ENCODE measurements around the gene IRF5.

GRCh38 chr7:128894101-128894440, 43.7 kb upstream of the IRF5 start:
- no peak for TF ChIP-seq GATA3 (IDR thresholded peaks at IDR 0.05; ENCODE audit: low read depth, low read length)
- TF ChIP-seq GATA2 (IDR thresholded peaks at IDR 0.05; ENCODE audit: low read depth, low read length) = no peak
